ENCODE results near the gene P2RX1. TPM values are rescaled to one million over a fixed set of nuclear protein-coding genes. Genes with fewer than 3 reads are reported as not detected.

Gene P2RX1
- total RNA-seq, 1 experiment from 2014 or later: not detected

- Histone ChIP-seq H3K4me2 (ENCODE audit: insufficient read depth, insufficient read length, low read length) (no peak overlapping the region), H3K79me1 (ENCODE audit: insufficient read depth, low read depth, low read length, poor library complexity, severe bottlenecking) (no peaks in the 10 kb centered on the region), H3K23ac (ENCODE audit: insufficient read length, low read depth, low read length) (no peak overlapping the region), H4K8ac (replicated peaks; ENCODE audit: insufficient read length, low read depth, low read length) (no peak overlapping the region), H2AK5ac (ENCODE audit: insufficient read length, low read length) (no peak overlapping the region), H3K23me2 (ENCODE audit: insufficient read length, low read depth, low read length, poor library complexity, severe bottlenecking) (no peaks in the 10 kb centered on the region), H2BK5ac (ENCODE audit: insufficient read length, low read length) (no peak overlapping the region), H3K4me1 (ENCODE audit: insufficient read depth, low read length) (no peaks in the 10 kb centered on the region), H4K20me1 (ENCODE audit: control insufficient read depth, insufficient read depth, insufficient read length) (no peaks in the 10 kb centered on the region), H3K18ac (ENCODE audit: insufficient read length, low read depth, low read length) (no peak overlapping the region), H3K27ac (ENCODE audit: insufficient read length, low read depth, low read length) (no peak overlapping the region), H3K14ac (ENCODE audit: insufficient read depth, low read length) (no peak overlapping the region; the same call in 1 of the 2 replicates), H3K79me2 (ENCODE audit: insufficient read depth, low read length) (no peaks in the 10 kb centered on the region), H2BK15ac (ENCODE audit: low read depth, low read length) (no peak overlapping the region), H3K56ac (ENCODE audit: insufficient read length, low read depth, low read length) (no peak overlapping the region), H4K91ac (ENCODE audit: insufficient read length, low read depth, low read length) (no peak overlapping the region), H2BK20ac (ENCODE audit: low read depth, low read length, poor library complexity, severe bottlenecking) (no peak overlapping the region), H4K5ac (ENCODE audit: insufficient read length, low read depth, low read length) (no peak overlapping the region), H3K9me3 (ENCODE audit: control insufficient read depth, low read depth, low read length) (no peaks in the 10 kb centered on the region), H3T11ph (ENCODE audit: low read length) (no peak overlapping the region), H2BK120ac (ENCODE audit: low read depth, low read length, poor library complexity, severe bottlenecking) (no peak overlapping the region), H3K9ac (ENCODE audit: extremely low read depth, insufficient read length, low read length) (no peak overlapping the region), H2BK12ac (ENCODE audit: insufficient read length, low read depth, low read length) (no peak overlapping the region), H2AFZ (ENCODE audit: low read length) (no peak overlapping the region), H3K4ac (ENCODE audit: low read depth, low read length) (no peak overlapping the region), H3K27me3 (ENCODE audit: insufficient read depth, low read length) (no peaks in the 10 kb centered on the region)
- Mint-ChIP-seq H3K4me3 (no peak overlapping the region), H3K27ac (peak overlapping the region in 1 of 3 experiments; percentile 87; a peak in 2 of 7 replicates), H3K4me1 (peaks cover 13 to 39% of the 10 kb centered on the region in 2 experiments; a peak in 3 of 4 replicates), H3K27me3 (ENCODE audit: low read depth) (no peaks in the 10 kb centered on the region), H3K36me3 (ENCODE audit: insufficient read depth in 1 of 3, low read depth in 3 of 3) (no peaks in the 10 kb centered on the region), H3K9me3 (no peaks in the 10 kb centered on the region)
- no CpG with 5 or more reads among the region's 18 CpGs for WGBS (ENCODE audit: extremely low coverage, insufficient read length, low lambda C conversion rate)
- TF ChIP-seq, protein P1, sequence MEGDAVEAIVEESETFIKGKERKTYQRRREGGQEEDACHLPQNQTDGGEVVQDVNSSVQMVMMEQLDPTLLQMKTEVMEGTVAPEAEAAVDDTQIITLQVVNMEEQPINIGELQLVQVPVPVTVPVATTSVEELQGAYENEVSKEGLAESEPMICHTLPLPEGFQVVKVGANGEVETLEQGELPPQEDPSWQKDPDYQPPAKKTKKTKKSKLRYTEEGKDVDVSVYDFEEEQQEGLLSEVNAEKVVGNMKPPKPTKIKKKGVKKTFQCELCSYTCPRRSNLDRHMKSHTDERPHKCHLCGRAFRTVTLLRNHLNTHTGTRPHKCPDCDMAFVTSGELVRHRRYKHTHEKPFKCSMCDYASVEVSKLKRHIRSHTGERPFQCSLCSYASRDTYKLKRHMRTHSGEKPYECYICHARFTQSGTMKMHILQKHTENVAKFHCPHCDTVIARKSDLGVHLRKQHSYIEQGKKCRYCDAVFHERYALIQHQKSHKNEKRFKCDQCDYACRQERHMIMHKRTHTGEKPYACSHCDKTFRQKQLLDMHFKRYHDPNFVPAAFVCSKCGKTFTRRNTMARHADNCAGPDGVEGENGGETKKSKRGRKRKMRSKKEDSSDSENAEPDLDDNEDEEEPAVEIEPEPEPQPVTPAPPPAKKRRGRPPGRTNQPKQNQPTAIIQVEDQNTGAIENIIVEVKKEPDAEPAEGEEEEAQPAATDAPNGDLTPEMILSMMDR (conservative IDR thresholded peaks at IDR 0.05): no peak
- no peak for DNase-seq
These were observed 7.4 kb upstream of the P2RX1 start for GRCh38 chr17:3923466-3924190.
